ENCODE measurements around the gene C2CD2.

- TF ChIP-seq POLR2AphosphoS5 (IDR thresholded peaks at IDR 0.05; ENCODE audit: low read length): no peak
- no peak for TF ChIP-seq CTCF (IDR thresholded peaks at IDR 0.05 in 2 of 3, conservative IDR thresholded peaks at IDR 0.05 in 1 of 3; ENCODE audit: control insufficient read depth in 2 of 3, extremely low read depth in 1 of 3, insufficient read depth in 1 of 3, low read depth in 3 of 3, low read length in 3 of 3)
- TF ChIP-seq JUND (IDR thresholded peaks at IDR 0.05; ENCODE audit: low read depth, low read length): no peak
- TF ChIP-seq CREM (IDR thresholded peaks at IDR 0.05; ENCODE audit: low read depth): no peak
- no peak for TF ChIP-seq SUZ12 (IDR thresholded peaks at IDR 0.05; ENCODE audit: unreplicated experiment)
Observed at GRCh38 chr21:41974752-41975053, 20.9 kb upstream of the C2CD2 start.

Data from GM12878 (cell line).